ENCODE data around the gene SCN5A.

DNA sequence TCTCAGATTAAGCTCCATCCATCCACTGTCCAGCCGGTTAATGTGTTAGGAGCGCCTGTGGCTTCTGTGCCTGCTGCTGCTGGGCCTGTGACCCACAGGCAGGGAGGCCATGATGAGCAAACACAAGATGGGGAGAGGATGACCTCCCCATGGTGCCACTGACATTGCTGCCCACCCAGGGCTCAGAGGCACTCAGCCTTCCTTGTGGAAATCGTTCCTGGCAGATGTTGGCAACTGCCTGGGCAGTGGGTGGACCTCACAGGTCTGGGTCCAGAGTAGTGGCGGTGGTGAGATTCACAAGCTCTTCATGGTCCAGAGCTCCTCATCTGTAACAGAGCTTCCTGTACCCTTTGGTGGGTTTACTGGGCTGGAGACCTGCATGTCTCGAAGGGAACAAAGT is 38.6 kb downstream of the SCN5A start:
- no peak for TF ChIP-seq RELA (CRISPR knock-in tag; IDR thresholded peaks at IDR 0.05; ENCODE audit: borderline replicate concordance)
- TF ChIP-seq, protein P1, sequence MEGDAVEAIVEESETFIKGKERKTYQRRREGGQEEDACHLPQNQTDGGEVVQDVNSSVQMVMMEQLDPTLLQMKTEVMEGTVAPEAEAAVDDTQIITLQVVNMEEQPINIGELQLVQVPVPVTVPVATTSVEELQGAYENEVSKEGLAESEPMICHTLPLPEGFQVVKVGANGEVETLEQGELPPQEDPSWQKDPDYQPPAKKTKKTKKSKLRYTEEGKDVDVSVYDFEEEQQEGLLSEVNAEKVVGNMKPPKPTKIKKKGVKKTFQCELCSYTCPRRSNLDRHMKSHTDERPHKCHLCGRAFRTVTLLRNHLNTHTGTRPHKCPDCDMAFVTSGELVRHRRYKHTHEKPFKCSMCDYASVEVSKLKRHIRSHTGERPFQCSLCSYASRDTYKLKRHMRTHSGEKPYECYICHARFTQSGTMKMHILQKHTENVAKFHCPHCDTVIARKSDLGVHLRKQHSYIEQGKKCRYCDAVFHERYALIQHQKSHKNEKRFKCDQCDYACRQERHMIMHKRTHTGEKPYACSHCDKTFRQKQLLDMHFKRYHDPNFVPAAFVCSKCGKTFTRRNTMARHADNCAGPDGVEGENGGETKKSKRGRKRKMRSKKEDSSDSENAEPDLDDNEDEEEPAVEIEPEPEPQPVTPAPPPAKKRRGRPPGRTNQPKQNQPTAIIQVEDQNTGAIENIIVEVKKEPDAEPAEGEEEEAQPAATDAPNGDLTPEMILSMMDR (IDR thresholded peaks at IDR 0.05) = no peak
- TF ChIP-seq, protein P2, sequence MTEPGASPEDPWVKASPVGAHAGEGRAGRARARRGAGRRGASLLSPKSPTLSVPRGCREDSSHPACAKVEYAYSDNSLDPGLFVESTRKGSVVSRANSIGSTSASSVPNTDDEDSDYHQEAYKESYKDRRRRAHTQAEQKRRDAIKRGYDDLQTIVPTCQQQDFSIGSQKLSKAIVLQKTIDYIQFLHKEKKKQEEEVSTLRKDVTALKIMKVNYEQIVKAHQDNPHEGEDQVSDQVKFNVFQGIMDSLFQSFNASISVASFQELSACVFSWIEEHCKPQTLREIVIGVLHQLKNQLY (CRISPR knock-in tag; IDR thresholded peaks at IDR 0.05) = no peak
- no peak for TF ChIP-seq CREB1 (CRISPR knock-in tag; IDR thresholded peaks at IDR 0.05)
- TF ChIP-seq ZNF317 (CRISPR knock-in tag; IDR thresholded peaks at IDR 0.05; ENCODE audit: borderline replicate concordance, low read depth) = no peak
- no peak for TF ChIP-seq TCF7 (CRISPR knock-in tag; IDR thresholded peaks at IDR 0.05; ENCODE audit: low read depth)

Measured in WTC11 (cell line).